ENCODE data around the gene TRIO.
A peak's percentile ranks its signal among the peaks of the same experiment; 100 is the strongest.

The TRIO gene

GRCh38 chr5:14445576-14446290 is 302.6 kb downstream of the TRIO start:
- peak; percentile 16 for DNase-seq

GRCh38 chr5:14447958-14448911 is 305.1 kb downstream of the TRIO start:
- no peak for DNase-seq

- DNase-seq, result no peak
Measured at GRCh38 chr5:14449052-14449661, 306.0 kb downstream of the TRIO start.

GRCh38 chr5:14450018-14450524 is 306.9 kb downstream of the TRIO start:
- no peak for DNase-seq

- DNase-seq, result no peak
Measured at GRCh38 chr5:14450742-14451141, 307.6 kb downstream of the TRIO start.

- no peak for DNase-seq
Measured at GRCh38 chr5:14451871-14452270, 308.7 kb downstream of the TRIO start.

- DNase-seq, result no peak
Measured at GRCh38 chr5:14452685-14453454, 309.7 kb downstream of the TRIO start.

GRCh38 chr5:14453481-14453880 is 310.3 kb downstream of the TRIO start:
- no peak for DNase-seq

- no peak for DNase-seq
Measured at GRCh38 chr5:14455814-14456321, 312.7 kb downstream of the TRIO start.

GRCh38 chr5:14457476-14457875 is 314.3 kb downstream of the TRIO start:
- no peak for DNase-seq

GRCh38 chr5:14458414-14458813 is 315.3 kb downstream of the TRIO start:
- no peak for DNase-seq

- no peak for DNase-seq
Measured at GRCh38 chr5:14460844-14461398, 317.8 kb downstream of the TRIO start.

- DNase-seq, result no peak
Measured at GRCh38 chr5:14462681-14463080, 319.5 kb downstream of the TRIO start.

- no peak for DNase-seq
Measured at GRCh38 chr5:14463629-14464028, 320.5 kb downstream of the TRIO start.

- DNase-seq, result no peak
Measured at GRCh38 chr5:14464096-14464495, 321.0 kb downstream of the TRIO start.

GRCh38 chr5:14464671-14465070 is 321.5 kb downstream of the TRIO start:
- no peak for DNase-seq

GRCh38 chr5:14465116-14465515 is 322.0 kb downstream of the TRIO start:
- DNase-seq, result no peak

- no peak for DNase-seq
Measured at GRCh38 chr5:14465776-14466175, 322.6 kb downstream of the TRIO start.

GRCh38 chr5:14467251-14467650 is 324.1 kb downstream of the TRIO start:
- DNase-seq, result no peak

GRCh38 chr5:14467886-14468285 is 324.7 kb downstream of the TRIO start:
- no peak for DNase-seq

- no peak for DNase-seq
Measured at GRCh38 chr5:14469551-14470377, 326.6 kb downstream of the TRIO start.
